ENCODE measurements around the gene TNNI3K. TPM values are rescaled to one million over a fixed set of nuclear protein-coding genes. Genes with fewer than 3 reads are reported as not detected.

Gene TNNI3K
- polyA plus RNA-seq, 1 of the 3 experiments (the other 2 are of a cell fraction) = 0.31 TPM

- TF ChIP-seq NRF1 (IDR thresholded peaks at IDR 0.05; ENCODE audit: low read depth, low read length) (no peak), EP300 (IDR thresholded peaks at IDR 0.05; ENCODE audit: borderline replicate concordance in 1 of 2, low read depth in 1 of 2, low read length in 1 of 2) (peak in 1 of 2 experiments; percentile 38; a peak in 1 of 4 replicates), RFX5 (IDR thresholded peaks at IDR 0.05; ENCODE audit: low read length) (no peak), ELF1 (IDR thresholded peaks at IDR 0.05) (no peak), ZBTB33 (IDR thresholded peaks at IDR 0.05; ENCODE audit: borderline replicate concordance, low read depth) (no peak), GATA2 (CRISPR knock-in tag; IDR thresholded peaks at IDR 0.05) (peak; percentile 42; the same call in 1 of the 2 replicates), POLR2AphosphoS5 (IDR thresholded peaks at IDR 0.05; ENCODE audit: low read depth, low read length) (no peak), MEF2A (IDR thresholded peaks at IDR 0.05; ENCODE audit: borderline replicate concordance, low read depth) (no peak), USF1 (IDR thresholded peaks at IDR 0.05; ENCODE audit: borderline replicate concordance, low read depth) (no peak)
- H3K4me3 ChIP-seq (ENCODE audit: low read depth in 2 of 2, low read length in 1 of 2) = no peak overlapping the region
- no peaks in the 10 kb centered on the region for H3K36me3 ChIP-seq (replicated peaks in 1 of 2; ENCODE audit: control insufficient read depth in 1 of 2, insufficient read depth in 2 of 2, low read length in 1 of 2)
- H3K4me1 ChIP-seq (ENCODE audit: control insufficient read depth in 1 of 2, insufficient read depth in 2 of 2, low read depth in 1 of 2, low read length in 1 of 2) = peaks cover 0 to 3% of the 10 kb centered on the region in 2 experiments; a peak in 2 of 4 replicates
- no peak overlapping the region for H3K4me2 ChIP-seq
- H3K27me3 ChIP-seq (ENCODE audit: insufficient read depth) = no peaks in the 10 kb centered on the region
- no peaks in the 10 kb centered on the region for H3K9me3 ChIP-seq
- no peaks in the 10 kb centered on the region for H3K9me2 ChIP-seq
- H4K20me1 ChIP-seq (ENCODE audit: insufficient read depth) = no peaks in the 10 kb centered on the region
- H3F3A ChIP-seq (replicated peaks; ENCODE audit: insufficient read depth) = no peaks in the 10 kb centered on the region
- H3K79me2 ChIP-seq (ENCODE audit: insufficient read depth) = no peaks in the 10 kb centered on the region
- no peak overlapping the region for H2AFZ ChIP-seq (ENCODE audit: low read depth)
- ChIA-PET POLR2A (no interaction called here), CTCF (interaction anchor here (1.3 kb wide), 1 partner anchor 296 kb away, joined by 3 read pairs; no protein-coding TSS in a partner anchor)
- DNase-seq = no peak
- H3K27ac ChIP-seq (ENCODE audit: low read depth in 2 of 2, low read length in 1 of 2) = no peak overlapping the region; a peak in 1 of 4 replicates
- H3K9ac ChIP-seq = no peak overlapping the region
These were observed 140.2 kb downstream of the TNNI3K start for GRCh38 chr1:74375376-74375775.

GRCh38 chr1:74380252-74380651, 145.1 kb downstream of the TNNI3K start:
- Histone ChIP-seq H3K27me3 (ENCODE audit: insufficient read depth) (no peaks in the 10 kb centered on the region), H3K4me3 (ENCODE audit: low read depth in 2 of 2, low read length in 1 of 2) (no peak overlapping the region), H3K4me2 (no peak overlapping the region), H3K27ac (ENCODE audit: low read depth in 2 of 2, low read length in 1 of 2) (no peak overlapping the region), H3F3A (replicated peaks; ENCODE audit: insufficient read depth) (no peaks in the 10 kb centered on the region), H3K4me1 (ENCODE audit: control insufficient read depth in 1 of 2, insufficient read depth in 2 of 2, low read depth in 1 of 2, low read length in 1 of 2) (peaks cover 0 to 3% of the 10 kb centered on the region in 2 experiments; a peak in 1 of 4 replicates), H3K9me2 (no peaks in the 10 kb centered on the region), H2AFZ (ENCODE audit: low read depth) (no peak overlapping the region), H3K9ac (no peak overlapping the region), H3K36me3 (replicated peaks in 1 of 2; ENCODE audit: control insufficient read depth in 1 of 2, insufficient read depth in 2 of 2, low read length in 1 of 2) (no peaks in the 10 kb centered on the region), H4K20me1 (ENCODE audit: insufficient read depth) (no peaks in the 10 kb centered on the region), H3K9me3 (no peaks in the 10 kb centered on the region), H3K79me2 (ENCODE audit: insufficient read depth) (no peaks in the 10 kb centered on the region)
- ChIA-PET CTCF (interaction anchor here (0.6 kb wide), 1 partner anchor 10 kb away, joined by 3 read pairs; no protein-coding TSS in a partner anchor), POLR2A (no interaction called here)
- DNase-seq = no peak
- WGBS (ENCODE audit: low lambda C conversion rate) = 65% methylated on average over 9 of the region's 9 CpGs
- TF ChIP-seq PBX3 (IDR thresholded peaks at IDR 0.05) (no peak), TCF12 (IDR thresholded peaks at IDR 0.05) (no peak), SIN3A (IDR thresholded peaks at IDR 0.05; ENCODE audit: borderline replicate concordance, low read depth, low read length) (no peak), RXRA (IDR thresholded peaks at IDR 0.05; ENCODE audit: borderline replicate concordance, low read depth) (no peak), TEAD4 (IDR thresholded peaks at IDR 0.05; ENCODE audit: borderline replicate concordance, insufficient read depth) (no peak), FOXM1 (IDR thresholded peaks at IDR 0.05; ENCODE audit: low read depth) (no peak), FOXJ3 (CRISPR knock-in tag; IDR thresholded peaks at IDR 0.05) (no peak), YY1 (IDR thresholded peaks at IDR 0.05; ENCODE audit: low read depth) (no peak), RAD21 (IDR thresholded peaks at IDR 0.05; ENCODE audit: low read length) (no peak), POLR2AphosphoS5 (IDR thresholded peaks at IDR 0.05; ENCODE audit: low read depth, low read length) (no peak), EZH2phosphoT487 (IDR thresholded peaks at IDR 0.05; ENCODE audit: borderline replicate concordance, low read depth) (no peak), FOSL2 (IDR thresholded peaks at IDR 0.05; ENCODE audit: borderline replicate concordance, low read depth) (no peak), JUND (IDR thresholded peaks at IDR 0.05) (no peak), GATA2 (CRISPR knock-in tag; IDR thresholded peaks at IDR 0.05) (no peak), MAX (IDR thresholded peaks at IDR 0.05; ENCODE audit: low read depth) (no peak), REST (IDR thresholded peaks at IDR 0.05; ENCODE audit: low read depth, low read length) (no peak)

Measured in SK-N-SH (cell line).